ENCODE results near the gene ZGRF1.

ZGRF1 gene

DNA sequence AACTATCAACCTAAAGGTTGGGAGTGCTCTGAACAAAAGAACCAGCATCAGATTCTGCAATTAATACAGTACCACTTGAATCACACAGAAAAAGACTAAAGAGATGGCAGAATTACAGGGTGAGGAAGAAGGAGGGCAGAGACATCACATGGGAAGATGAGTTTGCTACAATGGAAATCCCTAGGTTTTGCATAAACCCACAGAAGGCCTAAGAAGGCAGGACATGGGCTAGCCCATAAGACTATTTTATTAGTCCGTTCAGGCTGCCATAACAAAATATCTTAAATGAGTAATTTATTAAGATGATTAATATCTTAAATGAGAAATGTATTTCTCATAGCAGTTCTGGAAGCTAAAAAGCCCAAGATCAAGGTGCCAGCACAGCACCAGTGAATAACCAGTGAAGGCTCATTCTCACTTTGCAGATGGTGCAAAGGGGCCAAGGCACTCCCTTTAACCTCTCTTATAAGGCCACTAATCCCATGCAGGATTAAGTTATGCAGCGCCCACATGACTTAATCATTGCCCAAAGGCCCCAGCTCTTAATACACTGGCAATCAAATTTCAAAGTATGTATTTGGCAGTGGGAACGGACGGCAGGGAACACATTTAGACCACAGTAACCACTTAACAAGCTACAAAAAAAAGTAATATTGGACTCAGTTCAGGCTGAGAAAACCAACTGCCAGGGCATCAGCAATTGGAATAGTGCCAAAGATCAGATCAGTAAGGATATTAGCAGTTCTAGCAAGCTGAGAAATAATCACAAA, 73.1 kb downstream of the ZGRF1 start:
- Histone ChIP-seq H3K36me3 (ENCODE audit: insufficient read depth, low read length) (peaks cover 59% of the 10 kb centered on the region), H3K4me2 (ENCODE audit: insufficient read depth, low read length) (no peak overlapping the region), H3K9me3 (ENCODE audit: insufficient read depth, low read length, severe bottlenecking) (no peaks in the 10 kb centered on the region), H3K27ac (ENCODE audit: low read length) (no peak overlapping the region), H4K20me1 (ENCODE audit: insufficient read depth, low read length) (no peaks in the 10 kb centered on the region), H3K9ac (ENCODE audit: low read depth, low read length) (no peak overlapping the region), H3K27me3 (ENCODE audit: insufficient read depth, low read length, poor library complexity) (no peaks in the 10 kb centered on the region), H2AFZ (ENCODE audit: low read depth, low read length) (no peak overlapping the region), H3K4me3 (ENCODE audit: low read depth in 1 of 2, low read length in 2 of 2) (no peak overlapping the region), H3K79me2 (ENCODE audit: insufficient read depth, low read length) (0 out of 2 replicates have a peak, but pooled peaks cover 2% of the 10 kb centered on the region), H3K4me1 (ENCODE audit: insufficient read depth, low read length) (no peaks in the 10 kb centered on the region)
- TF ChIP-seq, protein P1, sequence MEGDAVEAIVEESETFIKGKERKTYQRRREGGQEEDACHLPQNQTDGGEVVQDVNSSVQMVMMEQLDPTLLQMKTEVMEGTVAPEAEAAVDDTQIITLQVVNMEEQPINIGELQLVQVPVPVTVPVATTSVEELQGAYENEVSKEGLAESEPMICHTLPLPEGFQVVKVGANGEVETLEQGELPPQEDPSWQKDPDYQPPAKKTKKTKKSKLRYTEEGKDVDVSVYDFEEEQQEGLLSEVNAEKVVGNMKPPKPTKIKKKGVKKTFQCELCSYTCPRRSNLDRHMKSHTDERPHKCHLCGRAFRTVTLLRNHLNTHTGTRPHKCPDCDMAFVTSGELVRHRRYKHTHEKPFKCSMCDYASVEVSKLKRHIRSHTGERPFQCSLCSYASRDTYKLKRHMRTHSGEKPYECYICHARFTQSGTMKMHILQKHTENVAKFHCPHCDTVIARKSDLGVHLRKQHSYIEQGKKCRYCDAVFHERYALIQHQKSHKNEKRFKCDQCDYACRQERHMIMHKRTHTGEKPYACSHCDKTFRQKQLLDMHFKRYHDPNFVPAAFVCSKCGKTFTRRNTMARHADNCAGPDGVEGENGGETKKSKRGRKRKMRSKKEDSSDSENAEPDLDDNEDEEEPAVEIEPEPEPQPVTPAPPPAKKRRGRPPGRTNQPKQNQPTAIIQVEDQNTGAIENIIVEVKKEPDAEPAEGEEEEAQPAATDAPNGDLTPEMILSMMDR (IDR thresholded peaks at IDR 0.05; ENCODE audit: borderline replicate concordance, extremely low read depth, low read length, poor library complexity, severe bottlenecking), result no peak
- TF ChIP-seq EZH2 (IDR thresholded peaks at IDR 0.05; ENCODE audit: borderline replicate concordance, low read depth, low read length, severe bottlenecking), result no peak
- no peak for DNase-seq
- 0 out of 3 replicates have a peak, but pooled peaks have one; percentile 17 for ATAC-seq (ENCODE audit: insufficient read depth, low read depth)

DNA sequence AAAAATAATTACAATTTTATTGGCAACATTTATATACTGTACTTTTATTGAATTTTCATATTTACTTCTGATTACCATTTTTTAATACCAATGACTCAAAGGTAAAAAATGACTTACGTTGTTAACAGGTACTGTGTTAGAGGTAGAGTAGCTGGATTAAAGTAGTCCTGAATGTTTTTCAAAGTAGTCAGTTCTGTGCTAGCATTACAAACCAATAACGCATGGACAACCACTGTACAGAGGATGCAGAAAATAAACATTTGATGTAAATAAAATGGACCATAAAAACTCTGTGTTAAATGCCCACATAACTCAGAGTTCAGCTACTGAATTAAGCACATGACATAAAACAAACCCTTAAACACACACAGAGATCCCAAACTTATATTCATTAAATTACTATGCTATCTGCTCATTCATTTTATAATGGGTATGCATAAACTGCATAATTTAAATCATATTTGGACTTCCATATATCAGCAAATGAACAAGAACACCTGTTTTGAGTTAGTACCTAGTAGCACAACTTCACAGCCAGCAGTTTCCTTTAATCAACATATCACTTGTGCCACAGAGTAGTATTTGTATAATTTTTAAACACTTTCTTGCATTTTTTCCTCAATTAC, 74.3 kb downstream of the ZGRF1 start:
- H3K27ac ChIP-seq (ENCODE audit: low read length), result no peak overlapping the region
- H3K79me2 ChIP-seq (ENCODE audit: insufficient read depth, low read length), result 0 out of 2 replicates have a peak, but pooled peaks cover 2% of the 10 kb centered on the region
- no peak for ATAC-seq (ENCODE audit: insufficient read depth, low read depth)
- H3K4me3 ChIP-seq (ENCODE audit: low read depth in 1 of 2, low read length in 2 of 2), result no peak overlapping the region
- H3K9me3 ChIP-seq (ENCODE audit: insufficient read depth, low read length, severe bottlenecking), result no peaks in the 10 kb centered on the region
- no peak overlapping the region for H3K4me2 ChIP-seq (ENCODE audit: insufficient read depth, low read length)
- TF ChIP-seq EZH2 (IDR thresholded peaks at IDR 0.05; ENCODE audit: borderline replicate concordance, low read depth, low read length, severe bottlenecking), result no peak
- TF ChIP-seq, protein P1 (IDR thresholded peaks at IDR 0.05; ENCODE audit: borderline replicate concordance, extremely low read depth, low read length, poor library complexity, severe bottlenecking), result no peak
- H3K36me3 ChIP-seq (ENCODE audit: insufficient read depth, low read length), result peaks cover 59% of the 10 kb centered on the region
- H2AFZ ChIP-seq (ENCODE audit: low read depth, low read length), result no peak overlapping the region
- DNase-seq, result no peak
- H3K27me3 ChIP-seq (ENCODE audit: insufficient read depth, low read length, poor library complexity), result no peaks in the 10 kb centered on the region
- H3K9ac ChIP-seq (ENCODE audit: low read depth, low read length), result no peak overlapping the region
- no peaks in the 10 kb centered on the region for H3K4me1 ChIP-seq (ENCODE audit: insufficient read depth, low read length)
- H4K20me1 ChIP-seq (ENCODE audit: insufficient read depth, low read length), result no peaks in the 10 kb centered on the region

DNA sequence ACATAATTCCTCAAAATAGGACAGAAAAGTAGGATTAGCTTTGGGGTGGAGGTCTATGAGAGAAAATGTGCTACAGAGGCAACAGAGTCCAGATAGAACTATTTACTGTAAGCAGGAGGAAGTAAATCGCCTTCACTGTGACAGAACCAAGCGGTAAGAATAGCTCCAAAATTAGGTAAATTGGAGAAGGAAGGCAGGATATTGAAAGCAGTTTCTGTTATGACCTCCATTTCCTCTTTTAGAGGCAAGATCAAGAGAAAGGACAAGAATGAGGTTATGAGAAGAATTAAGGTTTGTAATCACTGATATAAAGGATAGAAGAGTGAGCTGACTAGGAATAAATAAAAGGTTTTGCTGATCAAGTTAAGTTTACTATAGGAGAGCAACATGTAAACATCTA, 76.6 kb downstream of the ZGRF1 start:
- Histone ChIP-seq H3K27ac (ENCODE audit: low read length) (no peak overlapping the region), H2AFZ (ENCODE audit: low read depth, low read length) (no peak overlapping the region), H4K20me1 (ENCODE audit: insufficient read depth, low read length) (no peaks in the 10 kb centered on the region), H3K27me3 (ENCODE audit: insufficient read depth, low read length, poor library complexity) (no peaks in the 10 kb centered on the region), H3K4me3 (ENCODE audit: low read depth in 1 of 2, low read length in 2 of 2) (no peak overlapping the region), H3K9ac (ENCODE audit: low read depth, low read length) (no peak overlapping the region), H3K4me1 (ENCODE audit: insufficient read depth, low read length) (no peaks in the 10 kb centered on the region), H3K4me2 (ENCODE audit: insufficient read depth, low read length) (no peak overlapping the region), H3K36me3 (ENCODE audit: insufficient read depth, low read length) (peaks cover 57% of the 10 kb centered on the region), H3K79me2 (ENCODE audit: insufficient read depth, low read length) (no peaks in the 10 kb centered on the region), H3K9me3 (ENCODE audit: insufficient read depth, low read length, severe bottlenecking) (no peaks in the 10 kb centered on the region)
- ATAC-seq (ENCODE audit: insufficient read depth, low read depth) (no peak), DNase-seq (no peak)
- TF ChIP-seq, protein P1 (IDR thresholded peaks at IDR 0.05; ENCODE audit: borderline replicate concordance, extremely low read depth, low read length, poor library complexity, severe bottlenecking), result no peak
- no peak for TF ChIP-seq EZH2 (IDR thresholded peaks at IDR 0.05; ENCODE audit: borderline replicate concordance, low read depth, low read length, severe bottlenecking)

Data from DND-41 (cell line).